Activated naive CD4-positive, alpha-beta T cell (primary cell): ENCODE measurements around the gene OR51F2.
"Not testable (repeated sequence)": the region's sequence is repeated elsewhere in the genome, so short reads cannot be mapped to it uniquely, and the experiment has no call there.

Source experiments
- DNase-seq, 4 experiments: peaks; one replicate each; lab custom pipeline; 2025; lab: John Stamatoyannopoulos, UW

The OR51F2 gene

GRCh38 chr11:4821021-4821420, at the start of gene OR51F2:
OR51F2 (plus strand) TSS chr11:4821321; CDS start chr11:4821422, 101 bp downstream.
- DNase-seq, result no peak

- no peak for DNase-seq
Measured at GRCh38 chr11:4782454-4782853, 38.7 kb upstream of the OR51F2 start.

DNA sequence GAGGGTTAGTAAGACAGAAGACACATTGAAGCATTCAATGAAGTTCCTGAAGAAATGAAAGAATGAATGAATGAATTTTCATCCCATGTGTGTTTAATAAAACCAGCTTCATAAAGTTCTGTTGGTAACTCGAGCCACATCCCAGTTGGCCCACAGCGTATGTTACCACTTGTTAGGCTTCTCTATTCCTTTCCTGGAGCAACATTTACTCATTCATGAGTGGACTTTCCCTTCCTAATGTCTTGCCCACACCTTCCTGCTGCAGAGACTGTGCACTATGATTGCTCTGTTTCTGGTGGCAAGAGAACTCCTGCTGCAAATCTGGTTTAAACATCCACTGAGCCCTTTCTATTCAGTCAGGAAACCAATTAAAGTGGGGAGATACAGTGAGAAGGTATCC, 23.9 kb upstream of the OR51F2 start:
- DNase-seq, result no peak

GRCh38 chr11:4798427-4799183, 22.5 kb upstream of the OR51F2 start:
- DNase-seq, result no peak

GRCh38 chr11:4801316-4801715, 19.8 kb upstream of the OR51F2 start:
- DNase-seq, result not testable (repeated sequence)

GRCh38 chr11:4804280-4804679, 16.8 kb upstream of the OR51F2 start, which contains the start of gene OR52R1:
OR52R1 (minus strand) TSS chr11:4804380; CDS start chr11:4804380, 0 bp downstream.
- DNase-seq, result no peak

- DNase-seq, result no peak
Measured at GRCh38 chr11:4808476-4808875, 12.6 kb upstream of the OR51F2 start.

DNA sequence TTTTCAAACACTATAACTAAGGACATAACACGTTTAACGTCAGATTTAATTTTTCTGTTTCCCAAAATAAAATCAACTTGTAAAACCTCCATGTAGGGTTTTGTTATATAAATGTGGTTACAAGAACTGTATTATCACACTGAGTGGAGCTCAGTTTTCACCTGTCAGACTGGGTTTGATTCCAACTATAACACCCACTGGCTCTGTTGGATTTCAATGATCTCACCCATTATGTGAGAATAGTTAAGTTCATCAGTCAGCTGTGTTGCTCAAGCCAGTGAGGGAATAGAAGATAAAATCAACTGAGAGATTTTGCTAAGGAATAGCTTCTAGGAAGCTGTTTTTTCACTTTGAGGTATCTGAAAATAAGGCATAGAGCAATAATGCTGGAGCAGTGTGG, 11.9 kb upstream of the OR51F2 start:
- DNase-seq, result no peak

DNA sequence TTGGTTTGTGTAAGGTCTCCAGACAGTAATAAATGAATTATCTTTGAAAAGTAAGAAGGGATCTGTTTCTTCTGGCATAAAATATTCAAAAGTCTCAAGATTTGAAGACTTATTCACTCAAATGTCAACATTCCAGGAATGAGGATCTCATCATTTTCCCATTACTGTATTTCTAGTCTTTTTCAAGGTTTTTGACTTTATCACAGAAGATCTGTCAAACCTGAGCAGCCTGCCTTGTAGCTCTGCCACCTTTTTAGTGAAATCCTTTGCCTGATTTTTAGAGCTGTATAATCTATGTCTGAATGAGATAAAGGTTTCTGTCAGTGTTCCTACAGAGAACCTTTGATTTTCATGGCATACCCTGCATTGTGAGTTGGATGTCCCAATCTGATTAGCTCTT, 4.0 kb downstream of the OR51F2 start:
- DNase-seq, result no peak

- no peak for DNase-seq
Measured at GRCh38 chr11:4826425-4826824, 5.3 kb downstream of the OR51F2 start.

- no peak for DNase-seq
Measured at GRCh38 chr11:4830346-4830745, 9.2 kb downstream of the OR51F2 start.

GRCh38 chr11:4830909-4831308, 9.8 kb downstream of the OR51F2 start:
- DNase-seq, result no peak

DNA sequence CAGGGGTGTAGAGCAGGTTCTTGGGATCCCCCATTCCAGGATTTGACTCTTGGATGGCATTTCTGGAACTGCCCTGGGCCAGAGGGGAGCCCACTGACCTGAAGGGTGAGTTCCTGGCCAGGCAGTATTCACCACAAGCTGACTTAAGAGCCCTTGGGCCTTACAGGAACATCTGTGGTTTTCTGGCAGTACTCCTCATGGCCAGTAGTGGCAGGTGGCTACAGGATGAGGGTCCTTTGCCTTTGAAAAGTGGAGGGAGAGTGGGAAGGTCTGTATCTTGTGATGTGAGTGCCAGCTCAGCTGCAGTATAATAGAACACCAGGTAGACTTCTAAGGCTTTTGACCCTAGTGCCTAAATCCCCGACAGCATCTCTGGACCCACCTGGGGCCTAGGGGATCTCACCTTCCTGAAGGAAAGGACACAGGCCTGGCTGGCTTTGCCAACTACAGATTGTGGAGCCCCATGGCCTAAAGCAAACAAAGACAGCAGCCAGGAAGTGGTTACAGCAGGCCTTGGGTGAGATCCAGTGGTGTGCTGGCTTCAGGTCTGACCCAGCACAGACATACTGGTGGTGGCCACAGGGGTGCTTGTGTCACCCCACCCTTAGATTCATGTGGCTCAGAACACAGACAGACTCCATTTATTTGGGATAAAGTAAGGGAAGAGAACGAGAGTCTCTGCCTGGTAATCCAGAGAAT, 18.9 kb downstream of the OR51F2 start:
- no peak for DNase-seq

DNA sequence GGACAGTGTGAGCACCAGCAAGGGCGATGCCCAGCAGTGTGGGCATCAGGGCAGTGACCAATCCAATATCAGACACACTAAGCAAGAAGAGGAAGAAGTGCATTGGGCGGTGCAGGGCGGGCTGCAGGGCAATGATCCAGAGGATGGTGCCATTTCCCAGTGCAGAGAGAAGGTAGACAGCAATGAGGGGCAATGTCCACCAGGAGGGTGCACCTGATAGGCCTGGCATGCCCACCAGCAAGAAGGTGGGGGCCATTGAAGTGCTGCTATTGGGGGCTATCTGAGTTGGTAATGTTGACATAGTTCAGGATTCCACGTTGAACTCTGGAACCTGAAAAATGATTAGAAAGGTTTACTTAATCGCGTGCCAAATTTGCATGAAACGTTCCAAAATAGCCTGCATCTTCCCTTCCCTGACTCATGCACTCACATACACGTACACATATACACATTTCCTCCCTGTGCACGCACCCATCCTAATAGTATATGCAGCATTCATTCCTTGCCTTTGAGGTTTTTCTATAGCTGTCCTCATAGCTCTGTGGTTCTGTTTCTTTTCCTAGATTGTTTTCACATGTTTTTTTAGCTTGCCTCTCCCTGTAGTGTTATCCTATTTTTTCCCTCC, 27.9 kb downstream of the OR51F2 start, which contains the start of gene OR51S1:
TSS of gene OR51S1 (minus strand) at position 301 of the 625 bp plus-strand sequence. CDS start at position 301, 0 bp downstream.
- DNase-seq, result no peak

- no peak for DNase-seq
Measured at GRCh38 chr11:4851033-4851432, 29.9 kb downstream of the OR51F2 start.

DNA sequence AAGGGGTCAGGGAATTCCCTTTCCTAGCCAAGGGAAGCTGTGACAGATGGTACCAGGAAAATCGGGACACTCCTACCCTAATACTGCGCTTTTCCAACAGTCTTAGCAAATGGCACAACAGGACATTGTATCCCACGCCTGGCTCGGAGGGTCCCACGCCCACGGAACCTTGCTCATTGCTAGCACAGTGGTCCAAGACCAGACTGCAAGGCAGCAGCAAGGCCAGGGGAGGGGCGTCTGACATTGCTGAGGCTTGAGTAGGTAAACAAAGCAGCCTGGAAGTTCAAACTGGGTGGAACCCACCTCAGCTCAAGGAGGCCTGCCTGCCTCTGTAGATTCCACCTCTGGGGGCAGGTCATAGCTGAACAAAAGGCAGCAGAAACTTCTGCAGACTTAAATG, 33.2 kb downstream of the OR51F2 start:
- DNase-seq, result not testable (repeated sequence)

DNA sequence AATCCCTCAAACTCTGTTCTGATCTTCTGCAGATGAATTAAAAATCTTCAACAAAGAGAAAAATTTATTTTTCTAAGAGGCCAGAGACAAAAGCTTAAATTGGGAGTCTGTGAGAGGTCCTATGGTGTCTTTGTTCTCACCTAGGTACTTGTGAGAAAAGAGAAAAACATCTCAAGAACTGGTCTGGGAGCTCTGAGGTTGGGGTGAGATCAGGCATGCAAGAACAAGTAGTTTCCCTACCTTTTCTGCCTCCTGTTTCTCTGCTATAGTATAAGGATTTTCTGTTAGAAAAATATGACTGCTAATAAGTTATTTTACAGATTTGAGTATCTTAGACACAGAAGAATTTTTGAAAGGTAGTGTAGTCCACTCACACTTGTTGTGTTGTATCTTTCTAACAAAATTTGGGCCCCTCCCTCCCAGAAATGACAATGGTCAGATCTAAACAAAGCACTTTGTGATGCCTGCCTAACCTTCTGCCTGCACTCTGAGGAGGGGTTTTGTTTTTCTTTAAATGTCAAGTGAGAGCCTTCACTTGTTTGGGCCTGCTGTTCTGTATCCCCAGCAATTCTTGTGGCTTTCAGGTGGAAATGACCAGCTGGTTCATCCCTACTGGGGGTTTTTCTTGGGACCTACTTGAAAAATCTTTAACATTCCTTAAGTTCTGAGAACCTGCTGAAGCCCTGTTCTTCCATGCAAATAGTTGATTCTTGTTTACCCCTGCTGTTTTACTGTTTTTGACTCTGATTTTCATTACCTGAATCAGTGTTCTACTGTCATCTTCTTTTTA, 41.5 kb downstream of the OR51F2 start:
- DNase-seq, result no peak

DNA sequence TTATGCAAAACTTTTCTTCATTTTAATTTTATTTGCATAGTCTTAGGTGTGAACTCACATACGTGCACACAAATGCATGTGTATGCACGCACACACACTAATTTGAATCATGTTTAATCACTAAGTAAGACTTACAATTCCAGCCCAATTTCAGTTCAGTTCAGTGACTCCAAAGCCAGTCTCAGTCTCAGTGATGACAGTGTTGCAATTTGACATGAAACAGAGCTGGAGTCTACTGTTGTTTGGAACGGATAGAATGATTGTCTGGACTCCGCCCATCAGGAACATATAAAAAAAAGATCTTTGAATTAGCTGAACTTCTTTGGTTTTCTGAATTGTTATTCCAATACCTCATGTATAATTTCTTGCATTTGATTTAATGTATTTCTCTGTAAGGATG, 42.8 kb downstream of the OR51F2 start:
- no peak for DNase-seq

DNA sequence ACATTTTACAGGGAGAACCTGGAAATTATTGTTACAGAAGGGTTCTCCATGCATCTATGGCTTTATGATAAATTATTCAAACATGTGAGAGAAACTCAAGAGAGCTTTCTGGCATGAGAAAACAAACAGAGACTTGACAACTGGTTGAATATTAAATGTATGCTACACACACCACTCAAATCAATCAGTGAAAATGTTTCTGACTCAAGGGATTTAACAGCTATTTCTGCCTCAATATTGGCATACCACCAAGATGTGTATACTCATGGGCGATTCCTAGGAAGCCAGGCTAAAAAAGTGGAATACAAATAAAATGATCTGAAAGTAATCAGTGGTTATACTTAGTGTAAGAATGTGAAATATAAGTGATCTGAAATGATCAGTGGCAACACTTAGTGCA, 44.7 kb downstream of the OR51F2 start:
- no peak for DNase-seq
